ENCODE measurements around the gene KAZN.

KAZN gene

DNA sequence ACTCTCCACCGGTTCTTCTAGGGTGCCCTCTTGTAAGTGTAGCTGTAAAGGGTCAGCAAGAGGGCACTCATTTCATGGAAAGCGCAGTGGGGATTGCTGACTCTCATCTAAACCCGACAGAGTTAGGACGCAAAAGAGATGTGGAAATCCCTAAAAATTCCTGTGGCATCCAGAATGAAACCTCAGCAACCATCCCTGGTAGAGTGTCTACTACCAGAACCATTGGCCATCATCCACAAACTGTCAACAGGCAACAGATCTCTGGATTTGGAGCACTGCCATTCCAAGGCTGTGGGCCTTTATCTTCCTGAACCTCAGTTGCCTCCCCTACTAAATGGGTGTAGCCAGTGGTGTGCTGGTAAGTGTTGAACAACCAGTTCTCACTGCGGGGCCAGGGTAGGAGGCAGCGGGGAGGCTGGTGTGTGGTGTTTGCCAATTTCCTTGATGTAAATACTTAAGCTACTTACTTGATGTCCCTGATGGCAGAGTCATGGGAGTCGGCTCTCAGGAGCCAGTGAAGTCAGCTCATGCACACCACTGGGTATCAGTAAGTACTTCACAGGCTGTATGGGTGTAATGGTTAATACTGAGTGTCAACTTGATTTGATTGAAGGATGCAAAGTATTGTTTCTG, 195.8 kb downstream of the KAZN start:
- no peak for DNase-seq (ENCODE audit: low read depth)

DNA sequence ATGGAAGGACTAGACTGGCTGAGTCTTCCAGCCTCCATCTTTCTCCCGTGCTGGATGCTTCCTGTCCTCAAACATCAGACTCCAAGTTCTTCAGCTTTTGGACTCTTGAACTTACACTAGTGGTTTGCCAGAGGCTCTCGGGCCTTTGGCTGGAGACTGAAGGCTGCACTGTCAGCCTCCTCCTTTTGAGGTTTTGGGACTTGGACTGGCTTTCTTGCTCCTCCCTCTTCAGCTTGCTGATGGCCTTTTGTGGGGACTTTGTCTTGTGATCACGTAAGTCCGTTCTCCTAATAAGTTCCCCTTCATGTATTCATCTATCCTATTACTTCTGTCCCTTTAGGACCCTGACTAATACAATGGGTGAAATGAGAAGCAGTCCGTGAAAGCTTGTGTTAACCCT, 196.4 kb downstream of the KAZN start:
- DNase-seq (ENCODE audit: low read depth), result no peak

DNA sequence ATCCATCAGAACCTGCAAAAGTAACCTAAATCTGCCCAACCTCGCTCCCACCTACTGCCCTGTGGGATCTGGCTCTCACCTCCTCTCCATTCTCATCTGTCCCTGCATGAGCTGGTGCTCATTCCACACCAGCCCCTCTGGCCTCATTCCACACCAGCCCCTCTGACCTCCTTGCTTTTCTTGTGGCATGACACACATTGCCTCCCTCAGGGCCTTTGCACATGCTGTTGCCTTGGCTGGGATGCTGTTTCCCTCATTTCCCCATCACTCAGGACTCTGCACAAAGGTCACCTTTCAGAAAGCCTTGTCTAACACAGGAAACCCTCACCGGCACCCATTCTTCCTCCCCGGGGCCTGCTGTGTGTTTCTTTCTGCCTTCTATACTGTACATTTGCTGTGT, 197.1 kb downstream of the KAZN start:
- no peak for DNase-seq (ENCODE audit: low read depth)

DNA sequence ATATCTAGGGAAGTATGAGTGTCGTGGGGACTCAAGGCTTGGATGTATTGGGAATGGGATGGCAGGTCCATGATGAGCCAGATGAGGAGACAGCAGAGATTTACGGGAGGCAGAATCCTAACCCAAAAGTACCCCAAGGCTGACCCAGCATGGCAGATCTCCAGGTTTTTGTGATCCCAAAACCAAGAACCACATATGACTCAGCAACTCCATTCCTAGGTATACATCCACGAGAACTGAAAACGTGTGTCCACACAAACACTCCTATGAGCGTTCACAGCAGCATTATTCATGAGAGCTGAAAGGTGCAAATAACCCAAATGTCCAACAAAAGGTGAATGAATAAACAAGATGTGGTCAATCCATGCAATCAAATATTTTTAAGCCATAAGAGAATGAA, 201.5 kb downstream of the KAZN start:
- no peak for DNase-seq (ENCODE audit: low read depth)

DNA sequence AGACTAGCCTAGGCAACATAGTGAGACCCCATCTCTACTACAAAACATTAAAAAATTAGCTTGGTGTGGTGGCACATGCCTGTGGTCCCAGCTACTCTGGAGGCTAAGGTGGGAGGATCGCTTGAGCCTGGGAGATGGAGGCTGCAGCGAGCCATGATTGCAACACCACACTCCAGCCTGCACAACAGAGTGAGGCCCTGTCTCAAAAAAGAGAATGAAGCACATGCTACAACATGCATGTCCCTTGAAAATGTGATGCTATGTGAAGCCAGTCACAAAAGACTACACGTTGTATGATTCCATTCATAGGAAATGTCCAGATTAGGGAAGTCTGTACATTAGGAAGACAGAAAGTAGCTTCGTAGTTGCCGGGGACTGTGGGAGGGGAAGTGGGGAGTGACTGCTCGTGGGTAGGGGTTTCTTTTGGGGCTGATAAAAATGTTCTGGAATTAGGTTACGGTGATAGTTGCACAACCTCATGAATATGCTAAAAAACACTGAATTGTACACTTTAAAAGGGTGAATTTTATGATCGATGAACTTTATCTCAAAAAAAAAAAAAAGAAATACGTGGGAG, 202.1 kb downstream of the KAZN start:
- DNase-seq (ENCODE audit: low read depth), result no peak

DNA sequence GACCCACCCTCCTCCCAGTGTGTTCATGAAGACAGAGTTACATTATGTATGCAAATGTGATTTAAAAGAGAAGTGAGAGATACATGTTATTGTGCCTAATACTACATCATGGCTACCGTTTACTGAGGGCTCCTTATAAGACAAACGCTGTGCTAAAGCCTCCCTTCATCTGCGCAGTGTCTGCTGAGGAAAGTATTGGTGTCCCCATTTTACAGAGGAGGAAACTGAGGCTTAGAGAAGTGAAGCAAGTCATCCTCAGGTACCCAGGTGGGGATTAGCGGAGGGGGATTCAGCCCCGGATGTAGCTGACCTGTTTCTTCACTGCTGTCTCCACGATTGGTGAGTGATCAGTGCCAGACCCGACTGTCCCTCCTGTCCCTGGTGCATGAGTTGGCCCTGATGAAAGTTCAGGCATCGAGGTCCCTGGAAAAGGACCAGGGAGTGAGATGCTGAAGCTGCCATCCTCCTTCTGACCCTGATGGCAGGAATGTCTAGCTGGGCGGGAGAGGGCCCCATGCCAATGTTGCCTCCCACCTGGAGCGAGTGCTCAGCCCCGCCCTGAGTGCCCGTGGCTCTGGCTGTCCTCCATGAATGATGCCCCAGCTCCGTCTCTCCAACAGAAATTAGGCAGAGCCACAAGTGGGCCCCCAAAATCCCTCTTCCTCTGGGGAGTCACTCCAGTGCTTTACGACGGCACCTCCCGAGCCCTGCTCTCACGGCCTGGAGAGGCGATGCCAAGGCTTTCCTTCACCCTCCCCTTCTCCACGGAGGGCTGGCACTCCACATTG, 204.7 kb downstream of the KAZN start:
- DNase-seq (ENCODE audit: low read depth), result no peak

DNA sequence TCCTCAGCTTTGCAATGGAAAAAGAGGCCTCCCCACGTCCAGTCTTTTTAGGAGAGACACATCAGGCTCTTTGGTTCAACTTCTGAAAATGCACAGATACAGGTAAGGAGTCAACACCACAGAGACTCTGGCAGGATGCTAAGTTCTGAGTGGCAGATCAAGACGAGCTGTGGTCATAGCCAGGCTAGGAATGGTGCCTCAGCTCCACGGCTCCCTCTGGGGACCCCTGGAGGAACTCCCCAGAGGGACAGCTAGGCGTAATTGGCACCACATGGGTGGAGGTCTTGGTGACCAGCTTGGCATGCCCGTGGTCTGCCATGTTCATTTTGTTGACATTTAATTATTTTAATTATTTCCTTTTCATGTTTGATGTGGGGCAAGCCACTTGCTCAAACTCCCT, 206.1 kb downstream of the KAZN start:
- DNase-seq (ENCODE audit: low read depth), result no peak

DNA sequence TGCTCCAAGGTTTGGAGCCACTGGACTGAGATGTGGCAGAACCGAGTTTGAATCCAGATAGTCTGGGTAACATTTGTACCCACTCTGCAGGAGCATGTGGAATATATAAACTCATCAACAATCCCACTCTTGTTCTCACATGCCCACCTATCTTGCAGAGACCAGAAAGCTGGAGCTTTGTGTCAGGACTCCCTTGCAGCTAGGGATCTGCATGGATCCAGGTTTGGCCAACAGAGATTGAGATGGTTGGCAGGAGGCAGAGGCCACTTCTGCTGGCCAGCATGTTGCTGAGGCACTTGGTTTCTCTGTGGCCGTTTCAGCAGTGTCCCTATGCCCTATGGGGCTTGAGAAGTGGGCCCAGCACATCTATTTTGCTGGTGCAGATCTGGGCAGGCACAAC, 208.3 kb downstream of the KAZN start:
- no peak for DNase-seq (ENCODE audit: low read depth)

DNA sequence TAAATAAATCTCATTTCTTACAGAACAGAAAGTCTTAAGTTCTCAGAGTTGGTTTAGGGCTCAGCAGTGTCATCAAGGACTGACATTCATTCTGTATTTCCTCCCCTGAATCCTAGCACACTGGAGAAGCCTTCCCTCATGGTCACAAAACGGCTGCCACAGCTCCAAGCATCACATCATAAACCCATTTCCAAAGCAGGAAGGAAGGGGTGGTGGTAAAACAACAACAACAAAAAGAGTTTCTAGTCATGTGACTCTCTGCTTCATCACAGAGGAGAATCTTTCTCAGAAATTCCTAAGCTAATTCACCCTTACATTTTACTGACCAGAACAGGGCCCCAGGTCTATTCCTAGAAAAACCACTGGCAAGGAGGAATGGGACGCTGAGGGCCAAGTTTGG, 210.3 kb downstream of the KAZN start:
- DNase-seq (ENCODE audit: low read depth), result no peak

DNA sequence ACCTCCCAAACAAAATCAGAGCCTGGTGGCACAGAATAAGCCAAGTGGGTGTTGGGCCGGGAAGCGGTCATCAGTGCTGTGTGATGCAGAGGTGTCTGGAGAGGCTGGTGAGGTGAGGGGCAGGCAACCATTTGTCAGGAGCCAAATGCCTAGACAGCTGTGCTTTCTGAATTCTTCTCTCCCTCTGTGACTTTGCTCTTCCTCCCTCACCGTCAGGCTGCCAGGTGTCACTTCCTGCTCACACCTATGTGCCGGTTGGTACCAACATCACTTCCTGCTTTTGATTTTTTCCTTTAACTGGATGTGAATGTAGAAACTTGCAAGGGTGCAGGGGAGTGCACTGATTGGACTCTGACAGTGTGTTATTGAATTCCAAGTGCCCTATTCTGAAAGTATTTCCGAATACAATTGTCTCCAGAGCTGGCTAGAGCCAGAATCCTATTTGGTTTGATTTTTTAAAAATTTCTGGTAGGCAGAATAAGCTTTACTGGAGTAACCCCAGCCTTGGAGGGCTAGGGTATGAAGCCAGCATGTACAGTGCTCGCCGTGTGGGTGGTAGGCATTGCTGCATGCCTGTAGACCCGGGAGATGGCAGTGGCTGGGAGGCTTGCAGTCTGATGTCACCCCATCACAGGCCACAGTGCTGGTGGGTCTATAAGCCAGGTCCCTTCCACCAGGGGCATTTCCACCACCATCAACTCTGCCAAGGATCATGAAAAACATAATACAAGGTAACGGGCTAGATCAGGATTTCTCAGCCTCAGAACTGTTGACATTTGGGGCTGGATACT, 210.9 kb downstream of the KAZN start:
- DNase-seq (ENCODE audit: low read depth), result no peak

DNA sequence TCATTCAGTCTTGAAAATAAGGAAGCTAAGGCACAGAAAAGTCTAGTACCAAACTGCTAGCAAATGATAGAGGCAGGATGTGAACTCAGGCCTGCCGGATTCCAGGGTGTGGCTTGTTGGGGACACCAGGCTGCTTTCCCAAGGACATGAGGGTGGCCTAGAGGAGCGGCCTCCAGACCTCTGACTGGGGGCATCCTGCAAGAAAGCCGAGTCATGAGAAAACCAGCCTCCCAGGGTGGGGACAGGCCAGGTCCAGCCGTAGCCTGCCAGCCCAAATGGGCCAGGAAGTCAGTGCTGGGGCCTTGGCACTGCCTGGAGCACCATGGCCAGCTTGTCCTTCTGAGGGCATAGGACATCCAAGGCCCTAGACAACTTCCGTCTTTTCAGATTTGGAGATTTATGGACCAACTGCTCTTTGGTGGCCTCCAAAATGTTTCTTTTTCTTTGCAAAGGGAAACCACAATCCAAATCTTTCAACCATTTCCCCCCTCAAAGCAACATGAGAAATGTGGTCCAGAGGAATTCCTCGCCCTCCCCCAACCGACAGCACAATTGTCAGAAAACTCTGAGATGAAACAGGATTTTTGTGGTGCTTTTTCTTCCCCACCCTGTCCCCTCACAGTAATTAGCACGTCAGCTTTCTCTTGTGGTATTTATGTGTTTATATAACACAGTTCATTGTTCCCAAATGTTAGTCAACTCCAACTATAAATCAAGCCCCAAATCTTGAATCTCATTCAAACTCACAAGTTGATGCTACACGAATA, 212.3 kb downstream of the KAZN start:
- DNase-seq (ENCODE audit: low read depth), result no peak

DNA sequence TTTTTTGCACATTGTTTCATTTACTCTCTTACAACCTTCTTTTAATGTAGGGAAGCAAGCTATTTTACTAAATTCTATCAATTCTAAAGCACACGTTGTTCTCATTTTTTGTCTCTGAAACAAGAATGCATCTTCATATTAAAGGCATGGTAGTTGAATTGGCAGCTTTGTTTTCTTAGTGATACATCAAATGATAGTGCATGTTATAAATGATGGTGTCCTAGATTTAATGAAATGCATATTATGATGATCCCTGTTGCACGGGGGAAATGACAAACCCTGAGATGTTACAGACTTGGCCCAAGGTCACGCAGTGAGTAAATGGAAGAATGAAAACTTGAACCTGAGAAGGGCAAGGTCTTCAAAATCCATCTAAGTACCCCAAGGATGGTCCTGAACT, 213.1 kb downstream of the KAZN start:
- DNase-seq (ENCODE audit: low read depth), result no peak

DNA sequence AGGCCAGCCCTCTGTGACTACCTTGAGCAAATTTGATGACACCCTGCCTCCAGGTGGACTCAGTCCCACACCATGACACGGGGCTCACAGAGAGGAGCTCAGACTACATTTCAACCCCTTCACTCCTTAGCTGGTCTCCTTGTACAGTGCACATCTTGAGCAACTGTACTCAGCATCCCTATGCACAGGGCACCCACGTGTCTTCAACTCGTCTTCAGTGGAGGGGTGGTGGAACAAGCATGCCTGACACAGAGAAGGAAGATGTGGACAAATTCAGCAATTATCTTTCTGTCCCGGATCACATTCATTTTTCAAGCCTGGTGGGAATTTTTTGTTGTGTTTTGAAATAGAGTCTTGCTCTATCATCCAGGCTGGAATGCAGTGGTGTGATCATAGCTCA, 213.7 kb downstream of the KAZN start:
- no peak for DNase-seq (ENCODE audit: low read depth)

DNA sequence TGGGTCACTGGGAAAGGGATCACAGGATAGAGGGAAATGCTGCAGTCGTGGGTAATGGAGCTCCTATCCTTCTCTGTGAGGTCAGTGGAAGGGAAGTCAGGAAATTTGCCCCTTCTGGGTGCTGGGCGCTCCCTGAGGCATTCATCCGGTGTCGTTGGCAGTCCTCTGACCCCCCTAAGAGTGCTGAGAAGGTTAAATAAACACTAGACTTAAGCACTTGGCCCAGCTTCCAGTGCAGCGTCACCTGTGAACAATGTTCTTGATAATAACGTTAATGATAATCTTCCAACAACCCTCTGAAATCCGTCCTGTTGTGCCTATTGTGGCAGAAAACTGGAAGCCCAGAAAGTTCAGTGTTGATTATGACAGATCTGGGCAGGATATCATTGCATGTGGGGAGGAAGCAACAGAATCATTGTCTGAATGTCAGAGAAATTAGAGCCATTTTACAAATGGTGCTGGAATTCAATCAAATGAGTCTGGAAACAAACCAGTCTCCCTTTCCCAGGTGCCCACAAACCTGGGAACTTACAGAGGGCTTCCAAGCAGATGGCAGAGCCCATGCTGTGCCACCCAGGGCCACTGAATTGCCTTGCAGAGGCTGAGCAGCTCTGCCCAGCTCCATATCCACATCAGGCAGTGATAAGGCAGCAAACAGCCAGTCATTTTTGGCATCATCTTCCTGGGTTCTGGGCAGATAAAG, 216.8 kb downstream of the KAZN start:
- no peak for DNase-seq (ENCODE audit: low read depth)

DNA sequence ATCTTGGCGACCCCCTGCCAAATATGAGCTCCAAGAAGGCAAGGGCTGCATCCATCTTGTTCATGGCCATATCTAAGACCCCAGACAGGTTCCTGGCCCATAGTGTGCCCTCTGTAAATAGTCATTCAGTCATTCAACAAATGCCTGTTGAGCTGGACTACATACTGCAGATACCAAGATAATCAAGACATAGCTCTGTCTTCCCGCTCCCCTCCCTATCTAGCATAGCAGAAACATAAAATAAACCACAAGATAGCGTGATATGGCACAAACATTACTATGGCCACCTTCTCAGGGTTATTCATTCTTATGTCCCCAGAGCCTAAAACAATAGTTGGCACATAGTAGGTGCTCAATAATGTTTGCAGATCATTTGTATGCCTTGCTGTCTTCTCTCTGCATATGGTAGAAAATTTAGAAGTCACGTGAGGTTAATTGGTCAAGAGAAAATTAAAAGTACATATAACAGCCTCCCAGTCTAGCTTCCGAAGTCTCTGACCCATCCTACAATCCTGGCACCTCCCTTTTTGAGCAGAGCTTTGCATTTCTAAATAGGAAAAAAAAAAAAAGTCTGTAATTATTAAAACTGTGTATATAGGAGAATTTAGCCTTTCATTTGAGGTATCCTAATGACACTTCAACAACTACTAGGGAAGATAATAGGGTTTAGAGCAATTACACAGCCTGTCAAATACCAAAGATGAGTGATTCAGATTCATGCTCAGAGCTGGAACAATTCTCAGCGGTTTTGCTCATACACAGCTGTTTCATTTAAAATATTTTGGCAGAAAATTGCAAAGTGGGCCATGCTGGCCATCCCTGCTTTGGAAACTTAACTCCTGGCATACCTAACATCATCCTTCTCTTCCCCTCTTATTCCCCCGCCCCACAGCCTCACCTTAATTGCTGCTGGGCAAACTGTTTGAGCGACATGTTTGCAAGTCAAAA, 219.0 kb downstream of the KAZN start:
- peak; percentile 76 for DNase-seq (ENCODE audit: low read depth)

DNA sequence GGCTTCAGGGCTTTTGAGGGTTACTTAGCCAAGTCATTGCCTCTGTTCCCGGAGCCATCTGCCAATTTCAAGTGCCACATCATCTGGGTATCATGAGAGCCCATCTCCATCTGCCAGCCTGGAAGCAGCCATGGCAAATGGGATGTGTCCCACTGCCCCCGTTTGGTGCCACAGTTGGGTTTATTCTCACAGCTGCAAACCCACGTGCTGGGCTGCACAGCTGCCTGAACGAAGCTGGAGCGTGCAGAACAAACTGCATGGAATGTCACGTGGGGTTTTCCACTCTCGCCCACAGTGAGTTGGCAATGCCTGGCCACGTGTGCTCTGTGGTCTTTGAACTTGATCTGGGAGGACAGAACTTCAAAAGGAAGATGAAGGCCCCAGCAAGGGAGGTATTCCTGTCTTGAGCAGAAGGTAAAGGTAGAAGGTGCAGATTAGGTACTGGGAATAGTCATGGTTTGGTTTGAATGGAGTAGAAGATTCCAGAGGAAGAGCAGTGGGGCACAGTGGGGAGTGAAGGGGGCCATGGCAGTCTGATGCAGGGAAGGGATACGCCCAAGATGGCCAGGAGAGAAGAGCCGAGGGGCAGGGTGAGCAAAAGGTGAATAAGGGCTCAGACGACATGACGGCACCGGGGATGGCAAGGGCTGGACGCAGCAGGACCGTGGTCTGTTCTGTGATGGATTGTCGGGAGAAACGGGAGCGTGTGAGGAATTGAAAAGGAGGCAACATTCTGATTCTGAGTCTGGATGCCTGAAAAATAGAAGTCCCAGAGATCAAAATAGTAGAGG, 222.0 kb downstream of the KAZN start:
- no peak for DNase-seq (ENCODE audit: low read depth)

DNA sequence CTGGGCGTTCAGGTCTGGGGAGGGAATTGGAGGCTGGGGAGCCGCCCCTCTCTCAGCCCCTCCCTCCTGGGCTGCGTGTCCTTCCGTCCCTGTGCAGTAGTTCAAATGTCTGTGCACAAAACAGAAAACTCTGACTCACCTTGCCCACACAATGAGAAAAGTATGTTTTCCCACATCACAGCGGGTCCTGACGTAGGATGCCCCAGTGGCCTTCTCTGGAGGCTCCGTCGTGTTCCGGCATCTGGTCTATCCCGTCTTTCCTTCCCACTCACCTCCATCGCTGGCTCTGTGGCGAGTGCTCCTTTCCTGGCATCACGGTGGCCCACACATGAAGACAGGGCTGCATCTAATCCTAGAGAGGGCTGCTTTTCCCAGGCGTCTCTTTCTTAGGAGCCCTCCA, 224.0 kb downstream of the KAZN start:
- DNase-seq (ENCODE audit: low read depth), result no peak

DNA sequence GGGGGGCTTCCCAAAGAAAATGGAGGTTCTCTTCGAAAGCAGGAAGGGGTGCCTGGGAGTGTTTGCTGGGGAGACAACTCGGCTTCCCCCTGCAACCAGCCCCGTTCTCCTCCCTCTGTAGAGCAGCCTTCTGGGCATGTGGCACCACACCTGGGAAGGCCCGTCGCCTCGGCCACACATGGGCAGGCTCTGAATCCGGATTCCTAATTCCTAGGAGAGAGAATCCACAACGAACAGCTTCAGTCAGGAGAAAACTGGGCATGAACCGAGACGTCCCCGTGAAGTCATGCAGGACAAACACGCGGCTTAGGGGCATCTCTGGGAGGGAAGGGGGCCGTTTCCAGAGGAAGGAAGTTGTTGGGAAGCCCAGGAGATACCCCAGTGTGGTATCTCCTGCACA, 224.5 kb downstream of the KAZN start:
- DNase-seq (ENCODE audit: low read depth), result no peak

DNA sequence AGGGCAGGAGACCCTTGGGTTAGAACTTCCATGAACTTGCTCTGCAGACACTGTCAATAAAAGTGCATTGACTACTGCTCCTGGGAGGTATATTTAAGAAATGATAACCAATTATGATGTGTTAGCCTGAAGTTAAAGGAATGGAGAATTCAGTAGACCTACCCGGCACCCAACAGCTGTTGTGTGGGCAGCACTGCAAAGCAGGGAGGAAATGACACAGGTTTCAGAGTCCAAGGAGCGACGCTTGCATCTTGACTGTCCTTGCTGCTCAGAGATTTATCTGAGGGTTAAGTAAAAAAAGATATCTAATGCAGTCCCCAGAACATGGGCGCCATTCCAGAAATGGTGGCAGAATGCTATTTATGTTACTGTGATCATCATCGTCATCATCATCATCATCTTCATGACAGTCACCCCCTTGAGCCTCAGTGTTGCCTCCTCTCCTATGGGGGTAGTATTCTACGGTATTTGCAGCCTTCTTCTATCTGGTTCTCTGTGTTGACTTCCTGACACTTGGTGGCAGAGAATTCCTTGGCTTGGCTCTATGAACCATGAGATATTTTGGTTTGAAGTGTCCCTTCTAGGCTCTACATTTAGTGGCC, 225.9 kb downstream of the KAZN start:
- DNase-seq (ENCODE audit: low read depth), result no peak

Data from CMK (cell line).